GM12875 (cell line): ENCODE results near the gene ADK.

ENCODE experiments used
- H3K4me3 ChIP-seq: one replicate; pipeline ENCODE4 v1.5.1; 2011; ENCODE audit warnings: low read depth, low read length, control low read depth
- TF ChIP-seq, protein P1 (sequence below): IDR thresholded peaks from 2 replicates; pipeline ENCODE4 v1.5.1; 2011; ENCODE audit warnings: low read depth, mild to moderate bottlenecking, control low read depth, inconsistent platforms, low read length, moderate library complexity, borderline replicate concordance; ENCODE audit not compliant: insufficient read depth

Gene ADK

DNA sequence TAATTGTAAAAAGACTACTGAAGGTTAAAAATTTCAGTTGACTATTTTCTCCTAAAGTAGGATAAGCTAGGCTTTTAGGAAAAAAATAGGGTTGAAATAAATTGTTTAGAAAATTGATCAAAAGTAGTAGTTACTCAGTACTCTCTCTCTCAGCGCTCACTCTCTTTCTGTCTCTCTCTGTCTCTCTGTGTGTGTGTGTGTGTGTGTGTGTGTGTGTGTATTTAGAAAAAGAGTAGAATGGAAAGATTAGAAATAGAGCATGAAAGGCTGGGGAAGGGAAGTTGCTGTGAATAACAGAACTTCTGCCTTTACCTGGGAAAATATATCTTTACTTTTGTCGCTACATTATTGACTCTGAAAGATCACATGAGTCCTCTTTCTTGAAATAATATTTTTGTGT lies 20.6 kb downstream of the ADK start:
- TF ChIP-seq, protein P1, sequence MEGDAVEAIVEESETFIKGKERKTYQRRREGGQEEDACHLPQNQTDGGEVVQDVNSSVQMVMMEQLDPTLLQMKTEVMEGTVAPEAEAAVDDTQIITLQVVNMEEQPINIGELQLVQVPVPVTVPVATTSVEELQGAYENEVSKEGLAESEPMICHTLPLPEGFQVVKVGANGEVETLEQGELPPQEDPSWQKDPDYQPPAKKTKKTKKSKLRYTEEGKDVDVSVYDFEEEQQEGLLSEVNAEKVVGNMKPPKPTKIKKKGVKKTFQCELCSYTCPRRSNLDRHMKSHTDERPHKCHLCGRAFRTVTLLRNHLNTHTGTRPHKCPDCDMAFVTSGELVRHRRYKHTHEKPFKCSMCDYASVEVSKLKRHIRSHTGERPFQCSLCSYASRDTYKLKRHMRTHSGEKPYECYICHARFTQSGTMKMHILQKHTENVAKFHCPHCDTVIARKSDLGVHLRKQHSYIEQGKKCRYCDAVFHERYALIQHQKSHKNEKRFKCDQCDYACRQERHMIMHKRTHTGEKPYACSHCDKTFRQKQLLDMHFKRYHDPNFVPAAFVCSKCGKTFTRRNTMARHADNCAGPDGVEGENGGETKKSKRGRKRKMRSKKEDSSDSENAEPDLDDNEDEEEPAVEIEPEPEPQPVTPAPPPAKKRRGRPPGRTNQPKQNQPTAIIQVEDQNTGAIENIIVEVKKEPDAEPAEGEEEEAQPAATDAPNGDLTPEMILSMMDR: no peak
- no peak overlapping the region for H3K4me3 ChIP-seq

DNA sequence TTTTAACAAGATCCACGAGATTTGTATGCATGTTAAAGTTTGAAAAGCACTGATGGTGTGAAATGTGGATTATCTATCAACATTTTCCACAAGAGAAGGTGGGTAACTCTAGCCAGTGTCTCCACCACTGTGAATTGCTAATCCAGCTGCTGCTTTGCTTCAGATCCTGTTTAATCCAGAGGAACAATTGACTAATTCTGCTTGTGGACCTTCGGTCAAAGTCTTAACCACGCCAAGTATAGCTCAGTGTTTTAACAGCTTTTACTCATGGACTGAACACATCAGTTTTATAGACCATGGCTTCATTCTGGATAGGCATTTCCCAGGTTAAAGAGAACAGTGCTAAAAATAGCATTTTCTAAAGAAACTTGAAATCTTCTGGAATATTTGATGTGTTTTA lies 23.5 kb downstream of the ADK start:
- TF ChIP-seq, protein P1: no peak
- H3K4me3 ChIP-seq: no peak overlapping the region

DNA sequence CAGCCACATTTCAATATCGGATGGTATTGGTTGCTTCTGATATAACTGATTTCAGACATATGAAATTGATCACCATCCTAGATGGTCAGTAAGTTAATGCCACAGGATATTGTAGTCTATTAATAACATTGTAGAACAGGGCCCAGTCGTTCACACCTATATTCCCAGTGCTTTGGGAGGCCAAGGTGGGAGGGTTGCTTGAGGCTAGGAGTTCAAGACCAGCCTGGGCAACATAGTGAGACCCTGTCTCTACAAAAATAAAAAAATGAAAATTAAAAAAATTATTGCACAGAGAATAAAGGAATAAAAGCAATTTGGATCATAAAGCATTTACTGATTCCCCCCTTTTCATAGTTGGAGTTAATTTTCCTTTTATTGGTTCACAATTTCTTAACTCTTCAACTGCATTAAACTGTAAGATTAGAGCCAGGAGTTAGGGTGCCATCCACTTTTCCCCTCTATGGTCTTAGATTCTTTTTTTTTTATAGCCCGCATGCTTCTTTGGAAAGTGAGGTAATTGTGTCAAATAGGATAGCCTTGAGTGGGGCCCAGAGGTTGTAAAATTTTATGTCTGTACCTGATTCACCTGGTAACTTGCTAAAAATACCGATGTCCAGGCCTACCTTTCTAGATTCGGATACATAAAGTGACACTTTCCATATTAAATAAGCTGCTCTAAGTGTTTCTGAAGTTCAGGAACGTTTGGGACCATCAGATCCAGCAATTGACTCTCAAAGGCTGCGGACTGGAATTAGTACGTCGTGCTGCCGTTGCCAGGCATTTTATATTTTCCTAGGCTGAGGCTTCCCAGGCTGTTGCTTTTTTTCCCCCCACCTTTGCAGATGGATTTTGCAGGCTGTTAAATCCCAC lies 24.7 kb downstream of the ADK start:
- TF ChIP-seq, protein P1: no peak
- H3K4me3 ChIP-seq: peak overlapping the region; percentile 73

DNA sequence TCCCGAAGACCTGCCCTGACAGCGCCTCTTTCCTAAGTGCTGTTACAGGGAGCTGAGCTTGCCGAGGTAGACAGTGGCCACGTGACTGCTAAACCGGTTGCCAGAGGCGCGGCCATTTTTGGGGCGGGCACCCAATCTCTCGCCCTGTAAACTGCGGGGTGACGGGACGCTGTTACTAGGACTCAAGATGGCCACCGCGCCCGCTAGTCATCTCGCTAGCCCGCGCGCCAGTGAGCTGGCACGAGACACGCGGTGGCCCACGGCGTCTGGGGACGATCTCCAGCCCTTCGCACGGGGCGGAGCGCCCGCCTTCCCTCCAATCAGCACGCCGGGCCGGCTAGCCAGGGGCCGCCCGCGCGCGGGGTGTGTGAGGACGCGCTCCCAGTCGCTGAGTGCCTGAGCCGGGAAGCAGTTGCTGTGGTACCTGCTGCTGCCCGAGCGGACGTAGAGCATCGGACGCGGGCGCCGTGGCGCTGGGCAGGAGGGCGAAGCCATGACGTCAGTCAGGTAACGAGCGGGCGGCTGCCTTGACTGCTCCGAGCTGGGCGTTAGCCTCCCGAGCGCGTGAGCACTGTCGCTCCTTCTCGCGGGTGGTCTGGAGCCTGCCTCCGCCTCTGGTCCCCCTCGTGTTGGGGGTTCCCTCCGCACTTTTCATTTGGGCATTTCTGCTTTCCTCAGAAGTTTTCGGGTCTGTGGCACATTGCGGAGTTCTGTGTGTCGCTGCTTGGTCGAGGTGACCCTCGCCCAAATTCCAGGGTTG lies 25.5 kb downstream of the ADK start:
- TF ChIP-seq, protein P1: no peak
- H3K4me3 ChIP-seq: peak overlapping the region; percentile 73

DNA sequence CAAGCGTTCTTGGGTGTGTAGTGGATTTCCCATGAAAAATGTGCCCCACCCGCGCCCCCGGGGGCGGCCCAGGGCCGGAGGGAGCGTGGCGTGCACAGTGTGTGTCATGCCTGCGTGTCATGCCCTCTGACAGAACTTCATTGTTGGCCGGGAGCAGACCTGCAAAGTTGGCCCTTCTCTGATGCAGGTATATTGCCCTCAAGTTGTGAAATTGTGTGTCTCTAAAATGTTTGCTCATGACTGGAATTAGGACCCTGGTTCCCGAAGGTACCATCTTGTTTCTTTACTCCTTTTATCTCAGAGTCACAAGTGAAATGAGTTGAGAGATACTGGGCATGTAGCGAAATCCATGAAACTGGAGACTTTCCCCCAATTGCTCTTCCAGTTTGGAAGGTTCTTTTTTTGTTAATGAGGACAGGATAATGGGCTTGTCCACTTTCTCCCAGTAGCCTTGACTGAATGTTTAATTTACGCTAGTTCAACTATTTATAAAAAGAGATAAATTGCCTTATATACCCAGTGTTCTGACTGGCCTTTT lies 26.2 kb downstream of the ADK start:
- TF ChIP-seq, protein P1: no peak
- H3K4me3 ChIP-seq: peak overlapping the region; percentile 73

DNA sequence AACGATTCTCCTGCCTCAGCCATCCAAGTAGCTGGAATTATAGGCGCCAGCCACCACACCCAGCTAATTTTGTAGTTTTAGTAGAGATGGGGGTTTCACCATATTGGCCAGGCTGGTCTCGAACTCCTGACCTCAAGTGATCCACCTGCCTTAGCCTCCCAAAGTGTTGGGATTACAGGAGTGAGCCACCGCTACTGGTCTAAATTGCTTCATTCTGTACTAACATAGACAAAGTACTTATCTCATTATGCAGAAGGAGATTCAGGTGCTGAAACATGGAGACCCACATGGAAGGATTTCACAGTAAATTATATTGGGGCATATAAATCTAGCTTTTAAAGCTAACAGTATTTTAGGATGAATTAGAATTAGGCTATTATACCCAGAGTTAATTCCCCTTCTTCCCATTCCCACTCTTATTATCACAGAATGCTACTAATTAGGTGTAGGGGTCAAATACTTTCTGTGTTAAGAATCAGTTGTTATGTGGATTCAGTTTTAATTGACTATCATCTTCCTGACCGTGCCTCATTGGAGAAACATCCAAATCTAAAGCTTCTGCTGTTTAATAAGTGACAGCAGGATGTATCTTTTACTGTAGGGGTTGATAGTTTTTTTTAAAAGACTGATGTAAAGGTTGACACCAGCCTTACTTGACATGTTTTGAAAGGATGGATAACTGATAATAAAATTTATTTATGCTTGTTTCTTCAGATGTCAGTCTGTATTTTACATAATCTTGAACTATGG lies 27.2 kb downstream of the ADK start:
- no peak overlapping the region for H3K4me3 ChIP-seq
- TF ChIP-seq, protein P1: no peak
